Pancreas (tissue), 10 donors: ENCODE results near the gene PDE7B. TPM values are rescaled to one million over a fixed set of nuclear protein-coding genes. Genes with fewer than 3 reads are reported as not detected.

Experiments
- ATAC-seq, 4 donors: fragments of 200-7000 bp; cut with Tn5 transposase; one replicate each; pipeline versions ENCODE4 v1.8.0 to v1.9.1; 2020; ENCODE audit warnings: mild to moderate bottlenecking in 4 of 4, moderate library complexity in 4 of 4
- DNase-seq, 6 donors: peaks; one replicate each; pipeline ENCODE4 v3.0.0-alpha.2; 2020
- FAIRE-seq: peaks from 2 replicates; lab custom pipeline; 2012; peaks lifted over from hg19 to GRCh38; lab: Jason Lieb, UNC
- H3K27ac ChIP-seq, 4 donors: fragments of 200-600 bp; sonication (generic); 1 replicate in 3 of 4; 2 replicates in 1 of 4; pipeline versions ENCODE4 v1.5.0 to v1.8.0; 2020
- H3K27me3 ChIP-seq, 4 donors: fragments of 200-600 bp; one replicate each; pipeline ENCODE4 v1.8.0; 2021
- H3K36me3 ChIP-seq, 3 donors: fragments of 200-600 bp; sonication (generic) in 1 of 3; one replicate each; pipeline versions ENCODE4 v1.5.0 to v1.8.0; 2020 to 2021
- H3K4me1 ChIP-seq, 3 donors: fragments of 200-600 bp; one replicate each; pipeline ENCODE4 v1.8.0; 2021
- H3K4me3 ChIP-seq, 4 donors: fragments of 200-600 bp; sonication (generic) in 2 of 4; one replicate each; pipeline versions ENCODE4 v1.5.0 to v1.8.0; 2020 to 2021
- H3K9me3 ChIP-seq, 4 donors: fragments of 200-600 bp; one replicate each; pipeline ENCODE4 v1.8.0; 2021
- CTCF ChIP-seq, 4 donors: fragments of 200-600 bp; sonication (generic) in 3 of 4; IDR thresholded peaks; one replicate each; pipeline versions ENCODE4 v1.5.0 to v1.8.0; 2021; ENCODE audit warnings: antibody characterized with exemption in 4 of 4
- WGBS, 2 donors: extraction: QIAGEN DNeasy Blood & Tissue Kit; methylation state at CpG; one replicate each; pipeline ENCODE4 v1.1.7; 2013; 5-methylcytosine and 5-hydroxymethylcytosine counted together
- intact Hi-C, 3 donors: fragments of 100-400 bp; cut with DNase I; formaldehyde crosslinking; loops; one replicate each; pipeline versions ENCODE4 v1.11.1 to v1.14.2; 2022
- polyA plus RNA-seq, 2 donors: library from polyadenylated mRNA; stranded (reverse); fragments of 200-250 nt; gene quantifications; one replicate each; pipeline ENCODE4 v1.2.3, GENCODE V29; 2013
- total RNA-seq, 6 donors: library from RNA; stranded (reverse); fragmentation: NEBNext Ultra II Directional in 4 of 6; extraction: Animal tissue kit (Norgen Biotek cat#: 25700) in 4 of 6; gene quantifications; one replicate each; pipeline versions ENCODE4 v1.2.1 to v1.2.4, GENCODE V29; 2021 to 2023
- donor health status: healthy with polysubstance abuse.
- donor health status: DM: no; HTN: no; CAD: no; lungs with moderate emphysema.
- donor health status: DM: no; HTN: no; CAD: no.
- donor health status: control.
- donor health status: control.
- donor health status: Bipolar disorder and iron deficiency.
- donor health status: DM: yes; HTN: yes; CAD: no.
- donor health status: DM: no; HTN: no; CAD: no.
- donor health status: DM: no; HTN: no; CAD: no.
- donor health status: DM: yes; HTN: yes; CAD: no.

The PDE7B gene
- total and polyA plus RNA-seq, 8 donors: 0.38 to 1.7 (median 0.76) TPM

GRCh38 chr6:135819665-135820064 is 31.8 kb upstream of the PDE7B start:
- no peaks in the 10 kb centered on the region for H3K36me3 ChIP-seq
- H3K9me3 ChIP-seq: no peaks in the 10 kb centered on the region
- FAIRE-seq (no peak), DNase-seq (no peak), ATAC-seq (no peak)
- no peak overlapping the region for H3K4me3 ChIP-seq
- WGBS, 2 donors: 94 to 96% methylated on average over 2 of the region's 2 CpGs
- peaks cover under 1 to 3% (median 1%) of the 10 kb centered on the region in 3 donors for H3K4me1 ChIP-seq
- intact Hi-C loops: no loop called here
- TF ChIP-seq CTCF (IDR thresholded peaks at IDR 0.05): no peak
- no peak overlapping the region for H3K27ac ChIP-seq
- no peaks in the 10 kb centered on the region for H3K27me3 ChIP-seq

GRCh38 chr6:135820340-135820739 is 31.2 kb upstream of the PDE7B start:
- H3K9me3 ChIP-seq: no peaks in the 10 kb centered on the region
- intact Hi-C loops: no loop called here
- no peaks in the 10 kb centered on the region for H3K27me3 ChIP-seq
- H3K27ac ChIP-seq: no peak overlapping the region
- FAIRE-seq (no peak), DNase-seq (no peak), ATAC-seq (no peak)
- 87 to 89% methylated on average over 6 of the region's 6 CpGs for WGBS, 2 donors
- peaks cover 0 to 3% (median 0%) of the 10 kb centered on the region in 3 donors for H3K4me1 ChIP-seq
- no peak overlapping the region for H3K4me3 ChIP-seq
- TF ChIP-seq CTCF (IDR thresholded peaks at IDR 0.05): no peak
- H3K36me3 ChIP-seq: no peaks in the 10 kb centered on the region

- no peaks in the 10 kb centered on the region for H3K36me3 ChIP-seq
- intact Hi-C loops: no loop called here
- H3K27ac ChIP-seq: no peak overlapping the region
- DNase-seq (no peak), ATAC-seq (no peak), FAIRE-seq (no peak)
- H3K4me3 ChIP-seq: no peak overlapping the region
- 87 to 89% methylated on average over 1 of the region's 1 CpG for WGBS, 2 donors
- no peaks in the 10 kb centered on the region for H3K4me1 ChIP-seq
- H3K27me3 ChIP-seq: no peaks in the 10 kb centered on the region
- TF ChIP-seq CTCF (IDR thresholded peaks at IDR 0.05): no peak
- no peaks in the 10 kb centered on the region for H3K9me3 ChIP-seq
Measured at GRCh38 chr6:135823851-135824250, 27.6 kb upstream of the PDE7B start.

- intact Hi-C loops: no loop called here
- no peaks in the 10 kb centered on the region for H3K27me3 ChIP-seq
- H3K27ac ChIP-seq: no peak overlapping the region
- DNase-seq (no peak), ATAC-seq (no peak), FAIRE-seq (no peak)
- no peak overlapping the region for H3K4me3 ChIP-seq
- H3K4me1 ChIP-seq: no peaks in the 10 kb centered on the region
- H3K36me3 ChIP-seq: no peaks in the 10 kb centered on the region
- H3K9me3 ChIP-seq: no peaks in the 10 kb centered on the region
- 84 to 88% methylated on average over 6 of the region's 6 CpGs for WGBS, 2 donors
- TF ChIP-seq CTCF (IDR thresholded peaks at IDR 0.05): no peak
Measured at GRCh38 chr6:135826236-135826804, 25.2 kb upstream of the PDE7B start.

GRCh38 chr6:135828021-135828420 is 23.5 kb upstream of the PDE7B start:
- FAIRE-seq: no peak
- no peak overlapping the region for H3K27ac ChIP-seq
- DNase-seq: no peak
- no peaks in the 10 kb centered on the region for H3K4me1 ChIP-seq
- no peaks in the 10 kb centered on the region for H3K27me3 ChIP-seq
- no peaks in the 10 kb centered on the region for H3K9me3 ChIP-seq
- H3K36me3 ChIP-seq: no peaks in the 10 kb centered on the region
- ATAC-seq: no peak
- TF ChIP-seq CTCF (IDR thresholded peaks at IDR 0.05): no peak
- intact Hi-C loops: no loop called here
- H3K4me3 ChIP-seq: no peak overlapping the region
